ENCODE data around the gene CD58.

DNA sequence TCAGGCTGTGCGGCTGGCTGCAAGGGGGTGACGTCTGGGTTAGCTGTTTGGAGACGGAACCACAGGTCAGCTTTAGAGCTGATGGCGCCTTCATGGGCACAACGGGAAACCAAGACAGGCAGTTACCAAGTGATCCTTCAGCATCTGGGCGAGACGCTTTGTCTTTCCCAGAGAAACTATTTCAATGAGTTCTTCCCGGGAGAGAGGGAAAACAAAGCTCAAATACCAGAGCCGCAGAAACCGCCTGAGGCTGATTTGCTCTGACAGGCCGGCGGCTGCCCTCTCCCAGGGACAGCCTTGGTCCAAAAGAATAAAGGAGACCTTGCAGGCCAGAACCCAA is 76.5 kb downstream of the CD58 start:
- TF ChIP-seq POLR2A (IDR thresholded peaks at IDR 0.05) (no peak), EP300 (IDR thresholded peaks at IDR 0.05) (no peak)
- TF ChIP-seq, protein P1, sequence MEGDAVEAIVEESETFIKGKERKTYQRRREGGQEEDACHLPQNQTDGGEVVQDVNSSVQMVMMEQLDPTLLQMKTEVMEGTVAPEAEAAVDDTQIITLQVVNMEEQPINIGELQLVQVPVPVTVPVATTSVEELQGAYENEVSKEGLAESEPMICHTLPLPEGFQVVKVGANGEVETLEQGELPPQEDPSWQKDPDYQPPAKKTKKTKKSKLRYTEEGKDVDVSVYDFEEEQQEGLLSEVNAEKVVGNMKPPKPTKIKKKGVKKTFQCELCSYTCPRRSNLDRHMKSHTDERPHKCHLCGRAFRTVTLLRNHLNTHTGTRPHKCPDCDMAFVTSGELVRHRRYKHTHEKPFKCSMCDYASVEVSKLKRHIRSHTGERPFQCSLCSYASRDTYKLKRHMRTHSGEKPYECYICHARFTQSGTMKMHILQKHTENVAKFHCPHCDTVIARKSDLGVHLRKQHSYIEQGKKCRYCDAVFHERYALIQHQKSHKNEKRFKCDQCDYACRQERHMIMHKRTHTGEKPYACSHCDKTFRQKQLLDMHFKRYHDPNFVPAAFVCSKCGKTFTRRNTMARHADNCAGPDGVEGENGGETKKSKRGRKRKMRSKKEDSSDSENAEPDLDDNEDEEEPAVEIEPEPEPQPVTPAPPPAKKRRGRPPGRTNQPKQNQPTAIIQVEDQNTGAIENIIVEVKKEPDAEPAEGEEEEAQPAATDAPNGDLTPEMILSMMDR (IDR thresholded peaks at IDR 0.05) = no peak
